Measurements from ENCODE around the gene GRHPR.

- no peak for TF ChIP-seq EZH2phosphoT487 (conservative IDR thresholded peaks at IDR 0.05; ENCODE audit: low read length)
- no peak for TF ChIP-seq CTCF (IDR thresholded peaks at IDR 0.05; ENCODE audit: insufficient read depth, low read length, poor library complexity, severe bottlenecking)
Measured at GRCh38 chr9:37421914-37422288, 595 bp upstream of the GRHPR start.
